Measurements from ENCODE around the gene PTPRB.

PTPRB gene

DNA sequence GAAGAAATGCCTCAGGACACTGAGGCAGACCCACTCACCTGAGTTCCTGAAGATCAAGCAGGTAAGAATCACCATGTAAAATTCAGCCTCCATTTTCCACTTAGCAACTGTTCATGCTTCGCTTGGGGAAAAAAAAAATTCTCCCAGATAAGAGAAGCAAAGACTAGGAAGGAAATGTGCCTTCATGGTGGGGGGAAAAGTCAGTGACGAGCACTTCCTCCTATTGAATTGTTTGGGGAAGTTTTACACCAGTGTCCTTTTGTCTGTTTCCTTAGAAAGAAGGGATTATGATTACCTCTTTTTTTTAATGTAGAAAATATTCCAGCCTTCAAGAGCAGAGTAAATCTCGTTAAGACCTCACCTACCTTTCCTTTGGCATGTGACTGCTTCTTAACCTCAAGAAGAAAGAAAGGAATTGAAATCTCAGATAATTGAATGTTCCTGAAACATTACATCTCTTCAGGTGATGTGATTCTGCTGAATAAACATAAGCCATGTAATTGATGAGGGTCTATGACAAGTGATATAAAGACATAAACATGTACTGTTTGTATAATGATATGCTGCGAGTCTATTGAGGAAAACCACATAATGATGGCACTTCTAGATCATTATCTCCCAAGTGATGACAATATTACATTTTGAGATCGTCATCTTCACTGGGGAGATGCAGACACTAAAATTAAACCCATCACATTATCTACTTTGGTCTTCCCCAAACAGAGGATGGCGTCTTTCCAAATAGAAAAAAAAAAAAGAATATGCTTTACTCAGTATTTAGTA is at the start of gene PTPRB:
Gene PTPRB (minus strand): TSS at position 127 of the 783 bp plus-strand sequence. CDS start 34 bp downstream, at position 93.
- no peak for DNase-seq (ENCODE audit: low read depth in 1 of 2, low spot score in 1 of 2)

DNA sequence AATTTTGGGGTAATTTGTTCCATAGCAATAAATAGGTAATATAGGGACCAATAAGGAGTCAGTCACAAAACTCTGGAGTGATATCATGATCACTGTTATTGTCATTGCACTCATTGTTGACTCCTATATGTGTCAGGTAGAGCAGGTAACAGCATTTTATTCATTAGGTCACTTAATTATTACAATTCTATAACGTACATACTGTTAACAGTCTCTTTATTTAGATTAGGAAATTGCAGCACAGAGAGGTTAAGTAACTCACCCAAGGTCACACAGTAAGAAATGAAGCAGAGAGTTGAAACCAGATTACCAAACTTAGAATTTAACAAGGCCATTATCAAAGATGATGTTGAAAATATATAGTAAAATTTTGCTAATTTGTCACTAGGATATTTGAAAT is 49.7 kb upstream of the PTPRB start:
- no peak for DNase-seq (ENCODE audit: low read depth in 1 of 2, low spot score in 1 of 2)

- DNase-seq (ENCODE audit: low read depth in 1 of 2, low spot score in 1 of 2), result no peak
Observed at GRCh38 chr12:70686299-70686698, 49.1 kb upstream of the PTPRB start.

- no peak for DNase-seq (ENCODE audit: low read depth in 1 of 2, low spot score in 1 of 2)
Observed at GRCh38 chr12:70683976-70684375, 46.7 kb upstream of the PTPRB start.

DNA sequence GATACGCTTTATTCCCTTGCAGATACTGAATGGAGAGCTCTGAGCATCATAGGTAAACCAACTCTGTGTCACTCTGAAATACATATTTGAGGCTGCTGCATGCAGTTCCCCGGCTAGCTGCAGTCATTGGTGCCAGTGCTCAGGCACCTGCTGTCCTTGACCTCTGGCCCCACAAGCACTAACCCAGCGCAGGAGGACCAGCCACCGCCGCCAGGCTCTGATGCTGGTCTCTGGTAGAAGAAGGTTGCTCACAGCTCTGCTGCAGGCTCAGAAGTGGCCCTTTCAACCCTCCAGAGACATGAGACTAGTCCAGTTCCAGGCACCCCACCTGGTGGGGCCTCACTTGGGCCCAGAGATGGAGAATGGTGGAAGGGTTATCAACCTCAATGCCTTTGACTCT is 34.5 kb upstream of the PTPRB start:
- no peak for DNase-seq (ENCODE audit: low read depth in 1 of 2, low spot score in 1 of 2)

DNA sequence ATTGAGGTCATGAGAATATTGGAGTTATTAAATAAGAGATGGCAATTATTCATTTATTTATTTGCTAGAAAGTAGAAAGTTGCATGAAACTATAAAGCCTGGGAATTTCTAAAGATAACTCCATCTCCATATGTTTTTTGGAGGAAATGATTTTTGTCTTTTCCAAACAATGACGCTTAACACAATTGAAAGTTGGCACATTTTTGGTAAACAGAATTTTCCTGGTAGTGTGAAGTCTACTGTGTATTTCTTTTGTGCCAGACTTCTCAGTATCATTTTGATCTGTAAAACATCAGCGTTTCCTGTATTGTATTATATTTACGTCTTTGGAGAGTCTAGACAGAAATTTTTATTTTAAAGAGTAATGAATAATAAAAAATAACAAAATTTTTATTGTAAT is 33.7 kb upstream of the PTPRB start:
- no peak for DNase-seq (ENCODE audit: low read depth in 1 of 2, low spot score in 1 of 2)

DNA sequence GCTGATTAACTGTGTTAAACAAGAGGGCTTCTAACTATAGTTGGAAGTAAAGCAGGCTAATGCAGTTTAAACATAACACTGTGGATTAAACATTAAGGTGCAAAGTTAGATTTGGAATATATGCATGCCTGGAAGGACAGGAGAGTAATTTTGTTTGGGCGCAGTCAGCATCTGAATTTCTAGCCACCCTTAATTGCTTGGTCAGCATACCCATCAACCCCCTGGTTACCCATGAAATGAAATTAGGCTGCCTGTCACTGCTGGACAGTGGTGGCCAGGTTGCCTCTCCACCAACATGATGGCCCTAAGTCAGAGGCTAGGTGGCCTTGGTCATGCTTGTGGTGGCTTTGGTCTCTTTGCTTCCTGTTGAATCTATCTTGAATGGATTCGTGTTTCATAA is 30.0 kb upstream of the PTPRB start:
- no peak for DNase-seq (ENCODE audit: low read depth in 1 of 2, low spot score in 1 of 2)

- no peak for DNase-seq (ENCODE audit: low read depth in 1 of 2, low spot score in 1 of 2)
Observed at GRCh38 chr12:70666364-70666763, 29.1 kb upstream of the PTPRB start.

DNA sequence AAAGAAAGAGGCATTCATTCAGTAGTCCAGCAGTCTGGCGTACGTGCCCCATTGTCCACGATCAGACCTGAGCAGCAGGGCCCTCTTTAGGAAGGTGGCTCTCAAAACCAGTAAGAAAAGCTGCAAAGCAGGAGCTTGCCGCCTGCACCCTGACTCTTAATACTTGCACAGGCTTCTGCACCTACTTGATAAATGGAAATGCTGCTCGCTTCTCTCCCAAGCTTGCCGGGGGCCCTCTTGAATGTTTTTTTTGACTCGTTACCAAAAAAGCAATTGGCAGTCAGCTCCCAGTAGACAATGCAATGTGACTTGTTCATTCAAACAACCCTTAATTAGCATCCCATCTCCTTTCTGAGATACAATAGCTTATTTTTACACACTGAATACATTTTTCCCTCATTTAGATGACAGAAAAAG is 27.2 kb upstream of the PTPRB start:
- DNase-seq (ENCODE audit: low read depth in 1 of 2, low spot score in 1 of 2), result no peak

DNA sequence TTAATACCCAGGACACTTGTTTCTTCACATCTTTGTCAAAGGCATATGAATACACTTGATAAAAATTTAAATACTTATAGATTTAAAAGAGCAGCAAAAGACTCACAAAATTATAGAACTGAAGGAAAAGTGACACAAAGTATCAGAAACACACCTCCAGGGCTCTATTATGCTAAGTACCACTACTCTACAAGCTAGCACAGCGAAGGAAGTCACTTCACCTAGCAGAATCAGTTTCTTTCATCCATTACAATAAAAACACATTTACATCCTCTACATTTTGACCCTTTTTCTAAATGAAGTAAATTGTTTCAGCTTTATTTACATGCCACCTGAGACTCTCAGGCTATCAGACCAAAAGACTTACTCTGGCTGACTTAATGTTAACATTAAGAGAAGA is 26.6 kb upstream of the PTPRB start:
- no peak for DNase-seq (ENCODE audit: low read depth in 1 of 2, low spot score in 1 of 2)

GRCh38 chr12:70661466-70662161 is 24.4 kb upstream of the PTPRB start:
- DNase-seq (ENCODE audit: low read depth in 1 of 2, low spot score in 1 of 2), result no peak

GRCh38 chr12:70660620-70661219 is 23.5 kb upstream of the PTPRB start:
- no peak for DNase-seq (ENCODE audit: low read depth in 1 of 2, low spot score in 1 of 2)

DNA sequence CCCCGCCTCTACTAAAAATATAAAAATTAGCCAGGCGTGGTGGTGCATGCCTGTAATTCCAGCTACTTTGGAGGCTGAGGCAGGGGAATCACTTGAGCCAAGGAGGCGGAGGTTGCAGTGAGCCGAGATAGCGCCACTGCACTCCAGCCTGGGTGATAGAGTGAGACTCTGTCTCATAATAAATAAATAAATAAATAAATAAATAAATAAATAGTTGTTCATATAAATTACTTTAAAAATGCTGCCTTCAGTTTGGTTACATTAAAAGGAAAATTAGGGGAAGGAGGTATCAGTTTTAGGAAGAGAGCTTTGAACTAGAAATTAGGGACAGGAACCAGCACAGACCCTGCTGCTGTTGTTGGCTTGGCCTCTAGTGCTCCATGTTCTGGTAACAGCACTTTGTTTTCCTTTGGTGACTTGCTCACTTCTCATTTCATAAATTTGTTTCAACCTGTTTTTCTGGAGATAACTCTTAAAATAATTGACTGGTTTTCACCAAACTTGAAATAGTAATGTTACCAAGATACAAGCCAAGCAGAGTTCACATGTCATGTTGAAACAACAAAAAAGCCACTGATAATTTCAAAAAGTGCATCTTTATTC is 22.9 kb upstream of the PTPRB start:
- DNase-seq (ENCODE audit: low read depth in 1 of 2, low spot score in 1 of 2), result no peak

DNA sequence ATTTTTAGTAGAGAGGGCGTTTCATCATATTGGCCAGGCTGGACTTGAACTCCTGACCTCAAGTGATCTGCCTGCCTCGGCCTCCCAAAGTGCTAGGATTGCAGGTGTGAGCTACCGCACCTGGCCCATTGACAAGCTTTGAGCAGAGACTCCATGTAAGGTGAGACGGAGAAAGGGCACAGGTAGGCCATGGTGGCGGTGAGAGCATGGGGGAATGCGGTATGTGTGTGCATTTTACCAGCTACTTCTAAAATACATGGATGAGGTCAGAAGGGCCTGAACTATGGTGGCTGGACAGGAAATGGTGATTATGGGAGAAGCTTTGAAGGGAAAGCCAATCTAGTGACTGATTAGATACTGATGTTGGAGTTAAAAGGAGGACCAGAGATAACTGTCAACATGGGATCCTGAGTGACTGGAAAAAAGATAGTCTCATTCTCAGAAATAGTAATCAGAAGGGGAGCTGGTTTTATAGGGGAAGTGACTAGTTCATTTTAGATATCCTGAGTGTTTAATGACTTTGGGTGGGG is 21.9 kb upstream of the PTPRB start:
- no peak for DNase-seq (ENCODE audit: low read depth in 1 of 2, low spot score in 1 of 2)

- DNase-seq (ENCODE audit: low read depth in 1 of 2, low spot score in 1 of 2), result no peak
Observed at GRCh38 chr12:70657616-70658286, 20.5 kb upstream of the PTPRB start.

DNA sequence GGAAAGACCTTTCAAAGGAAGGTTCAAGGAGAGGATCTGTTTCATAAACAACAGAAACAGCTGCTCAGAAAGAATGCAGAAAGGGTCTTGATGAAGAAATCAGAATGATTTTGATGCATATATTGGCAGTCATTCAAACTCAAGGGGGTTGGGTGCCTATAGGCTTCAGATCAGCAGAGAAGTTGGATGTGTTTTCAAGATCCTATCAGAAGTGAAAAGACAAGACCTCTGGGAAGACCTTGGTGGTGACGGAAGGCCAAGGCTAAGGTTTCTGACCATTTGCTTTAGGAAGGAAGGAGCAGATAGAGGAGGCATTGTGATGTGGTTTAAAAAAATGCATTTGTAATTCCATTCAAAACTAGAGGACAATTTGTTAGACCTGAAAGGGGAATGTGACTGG is 15.2 kb upstream of the PTPRB start:
- no peak for DNase-seq (ENCODE audit: low read depth in 1 of 2, low spot score in 1 of 2)

GRCh38 chr12:70648831-70649230 is 11.6 kb upstream of the PTPRB start:
- no peak for DNase-seq (ENCODE audit: low read depth in 1 of 2, low spot score in 1 of 2)

DNA sequence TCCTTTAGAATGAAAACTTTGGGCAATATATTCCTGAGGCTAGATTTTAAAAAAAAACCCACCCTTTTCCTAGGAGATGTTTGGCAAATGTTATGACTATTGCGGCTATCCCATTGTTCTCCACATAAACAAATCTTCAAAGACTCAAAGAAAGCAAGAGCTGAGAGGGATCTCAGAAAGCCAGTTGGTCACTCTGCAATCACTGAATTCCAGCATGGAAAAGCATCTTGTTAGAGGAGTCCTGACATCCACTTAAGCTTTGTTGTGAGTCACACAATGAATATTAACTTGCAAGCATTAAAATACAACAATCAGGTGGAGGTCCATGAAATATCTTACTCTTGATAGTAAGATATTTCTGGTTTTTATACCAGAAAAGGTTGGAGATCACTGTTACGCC is 11.0 kb upstream of the PTPRB start:
- DNase-seq (ENCODE audit: low read depth in 1 of 2, low spot score in 1 of 2), result no peak

DNA sequence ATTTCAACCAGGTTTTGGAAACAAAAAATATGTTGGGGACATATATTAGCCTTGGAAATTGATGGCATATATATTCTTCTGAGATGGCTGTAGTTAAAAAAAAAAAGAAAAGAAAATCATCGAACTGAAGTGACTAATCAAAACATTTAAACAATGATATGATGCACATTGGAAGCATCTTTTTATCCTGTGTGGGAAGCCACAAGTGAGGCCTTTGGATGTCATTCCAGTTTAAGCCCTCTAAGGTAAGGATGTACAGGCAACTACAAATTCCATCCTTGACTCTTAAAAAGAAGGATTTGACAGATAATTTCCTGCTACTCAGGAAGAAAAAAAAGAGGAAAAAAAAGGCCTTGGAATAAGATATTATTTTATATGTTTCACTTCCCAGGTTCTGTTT is 9.6 kb upstream of the PTPRB start:
- DNase-seq (ENCODE audit: low read depth in 1 of 2, low spot score in 1 of 2), result no peak

- DNase-seq (ENCODE audit: low read depth in 1 of 2, low spot score in 1 of 2), result no peak
Observed at GRCh38 chr12:70645494-70646317, 8.5 kb upstream of the PTPRB start.
